GM23338 (cell line): ENCODE results near the gene CCDC70. TPM values are rescaled to one million over a fixed set of nuclear protein-coding genes. Genes with fewer than 3 reads are reported as not detected.

ENCODE experiments used
- ATAC-seq: fragments of 200-7000 bp; cut with Tn5 transposase; 3 replicates; pipeline ENCODE4 v1.9.1; 2020
- DNase-seq: peaks from one replicate; pipeline ENCODE4 v3.0.0-alpha.2; 2015; ENCODE audit warnings: low spot score
- H2AFZ ChIP-seq: fragments of 200-600 bp; sonication (generic); 2 replicates; pipeline ENCODE4 v1.8.0; 2016; ENCODE audit warnings: antibody characterized with exemption, mild to moderate bottlenecking, moderate library complexity
- H3F3A ChIP-seq: fragments of 200-600 bp; sonication (generic); replicated peaks from 2 replicates; pipeline ENCODE4 v1.8.0; 2017; ENCODE audit warnings: antibody characterized with exemption, mixed run types, low read depth
- H3K27ac ChIP-seq: fragments of 200-600 bp; sonication (generic); 2 replicates; pipeline ENCODE4 v1.6.1; 2016; ENCODE audit warnings: low read depth
- H3K27me3 ChIP-seq: fragments of 200-600 bp; sonication (generic); 2 replicates; pipeline ENCODE4 v1.8.0; 2016; ENCODE audit warnings: mild to moderate bottlenecking, mixed run types, moderate library complexity; ENCODE audit not compliant: insufficient read depth
- H3K36me3 ChIP-seq: fragments of 200-600 bp; sonication (generic); 2 replicates; pipeline ENCODE4 v1.8.0; 2016; ENCODE audit warnings: mild to moderate bottlenecking; ENCODE audit not compliant: insufficient read depth
- H3K4me1 ChIP-seq: fragments of 200-600 bp; sonication (generic); 2 replicates; pipeline ENCODE4 v1.8.0; 2016; ENCODE audit warnings: mild to moderate bottlenecking, moderate library complexity; ENCODE audit not compliant: insufficient read depth
- H3K4me2 ChIP-seq: fragments of 200-600 bp; sonication (generic); 2 replicates; pipeline ENCODE4 v1.7.1; 2017; ENCODE audit warnings: mixed run types
- H3K4me3 ChIP-seq: fragments of 200-600 bp; sonication (generic); 2 replicates; pipeline ENCODE4 v1.6.1; 2016; ENCODE audit warnings: mixed run types
- H3K79me2 ChIP-seq: fragments of 200-600 bp; sonication (generic); replicated peaks from 2 replicates; pipeline ENCODE4 v1.8.0; 2017; ENCODE audit warnings: mild to moderate bottlenecking; ENCODE audit not compliant: insufficient read depth
- H3K9me2 ChIP-seq: fragments of 200-600 bp; sonication (generic); 2 replicates; pipeline ENCODE4 v1.8.0; 2017; ENCODE audit not compliant: insufficient read depth
- H4K20me1 ChIP-seq: fragments of 200-600 bp; sonication (generic); replicated peaks from 2 replicates; pipeline ENCODE4 v1.8.0; 2017; ENCODE audit warnings: mild to moderate bottlenecking; ENCODE audit not compliant: insufficient read depth
- H3K27ac Mint-ChIP-seq: 2 replicates; pipeline ENCODE4 v1.8.0; 2020; ENCODE audit warnings: inconsistent platforms, mild to moderate bottlenecking, moderate library complexity, mixed read lengths
- H3K27me3 Mint-ChIP-seq: 3 replicates; pipeline ENCODE4 v1.8.0; 2022; ENCODE audit warnings: low read depth, mild to moderate bottlenecking, moderate library complexity, mixed read lengths, inconsistent platforms; ENCODE audit not compliant: insufficient read depth, poor library complexity
- H3K36me3 Mint-ChIP-seq: 3 replicates; pipeline ENCODE4 v1.8.0; 2021; ENCODE audit warnings: low read depth, mild to moderate bottlenecking, inconsistent platforms, moderate library complexity, mixed read lengths
- H3K4me1 Mint-ChIP-seq: 3 replicates; pipeline ENCODE4 v1.8.0; 2020; ENCODE audit warnings: mild to moderate bottlenecking, inconsistent platforms, mixed read lengths
- H3K4me3 Mint-ChIP-seq: 3 replicates; pipeline ENCODE4 v1.8.0; 2021; ENCODE audit warnings: moderate library complexity, mild to moderate bottlenecking, inconsistent platforms, mixed read lengths
- H3K9me3 Mint-ChIP-seq: 3 replicates; pipeline ENCODE4 v1.8.0; 2020; ENCODE audit warnings: moderate library complexity, mild to moderate bottlenecking, inconsistent platforms, mixed read lengths
- CREB1 ChIP-seq: fragments of 250-450 bp; sonication (Bioruptor Pico); IDR thresholded peaks from 2 replicates; pipeline ENCODE4 v1.5.0; 2020; ENCODE audit warnings: low read depth, mild to moderate bottlenecking, moderate library complexity
- EZH2 ChIP-seq: fragments of 200-600 bp; sonication (generic); IDR thresholded peaks from one replicate; pipeline ENCODE4 v1.8.0; 2017; ENCODE audit warnings: antibody characterized with exemption, mild to moderate bottlenecking, low read depth; ENCODE audit not compliant: unreplicated experiment
- EZH2phosphoT487 ChIP-seq: fragments of 200-600 bp; sonication (generic); IDR thresholded peaks from one replicate; pipeline ENCODE4 v1.8.1; 2018; ENCODE audit warnings: antibody characterized with exemption; ENCODE audit not compliant: unreplicated experiment
- JUNB ChIP-seq: IDR thresholded peaks from one replicate; pipeline ENCODE4 v1.6.1; 2016; ENCODE audit warnings: antibody characterized with exemption; ENCODE audit not compliant: unreplicated experiment
- NANOG ChIP-seq: IDR thresholded peaks from 2 replicates; pipeline ENCODE4 v1.6.1; 2016; ENCODE audit warnings: antibody characterized with exemption, borderline replicate concordance
- POLR2AphosphoS5 ChIP-seq: IDR thresholded peaks from 2 replicates; pipeline ENCODE4 v1.6.1; 2016; ENCODE audit warnings: antibody characterized with exemption, low read depth
- STAT1 ChIP-seq: IDR thresholded peaks from one replicate; pipeline ENCODE4 v1.6.1; 2016; ENCODE audit warnings: antibody characterized with exemption; ENCODE audit not compliant: unreplicated experiment
- ZNF114 ChIP-seq: fragments of 250-450 bp; sonication (Bioruptor Pico); IDR thresholded peaks from 2 replicates; pipeline ENCODE4 v1.5.0; 2020; ENCODE audit warnings: mild to moderate bottlenecking, moderate library complexity
- ZNF331 ChIP-seq: fragments of 250-450 bp; sonication (Bioruptor Pico); IDR thresholded peaks from 2 replicates; pipeline ENCODE4 v1.5.0; 2020; ENCODE audit warnings: low read depth, mild to moderate bottlenecking, moderate library complexity
- polyA plus RNA-seq: library from polyadenylated mRNA; unstranded; fragments of >200 nt; fragmentation: Nextera tagmentation; extraction: Ambion mirVana; gene quantifications from 2 replicates; pipeline ENCODE4 v1.2.1, GENCODE V29; 2016
- total RNA-seq: library from RNA; depleted of rRNA; stranded (reverse); fragments of >200 nt; shearing (Covaris generic); gene quantifications from 2 replicates; pipeline ENCODE4 v1.2.3, GENCODE V29; 2014
- TF ChIP-seq, protein P1 (sequence below): IDR thresholded peaks from 2 replicates; pipeline ENCODE4 v1.6.1; 2016; ENCODE audit warnings: antibody characterized with exemption
- TF ChIP-seq, protein P2 (sequence below), 2 experiments: fragments of 200-600 bp in 1 of 2; sonication (generic) in 1 of 2; conservative IDR thresholded peaks; 2 replicates each; pipeline versions ENCODE4 v1.5.1 to v1.6.1; 2016 to 2017; ENCODE audit warnings: antibody characterized with exemption in 2 of 2, low read depth in 2 of 2, mild to moderate bottlenecking in 2 of 2, moderate library complexity in 1 of 2
- TF ChIP-seq, protein P3 (sequence below): IDR thresholded peaks from one replicate; pipeline ENCODE4 v1.6.1; 2018; ENCODE audit warnings: antibody characterized with exemption; ENCODE audit not compliant: unreplicated experiment

CCDC70 gene
- total and polyA plus RNA-seq, 2 experiments from 2014 or later, result not detected

DNA sequence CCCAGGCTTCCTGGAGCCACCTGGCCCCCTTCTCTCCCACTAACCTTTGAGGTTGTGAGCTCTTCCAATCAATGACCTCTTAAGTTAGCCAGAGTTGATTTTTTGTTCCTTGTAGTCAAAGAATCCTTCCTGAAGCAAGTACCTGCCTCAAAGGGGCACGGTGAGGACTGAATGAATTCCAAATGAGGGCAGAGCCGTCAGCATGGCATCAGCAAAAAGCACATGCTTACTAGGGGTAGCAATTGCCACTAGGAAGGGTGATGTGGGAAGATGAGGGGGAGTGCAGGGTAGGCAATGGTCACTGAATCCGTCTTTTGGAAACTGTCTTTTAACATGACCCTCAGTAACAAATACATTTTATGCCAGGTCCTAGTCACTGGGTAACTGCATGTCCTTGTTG, 42.2 kb upstream of the CCDC70 start (continued):
- TF ChIP-seq ZNF331 (no peak), JUNB (no peak), STAT1 (no peak)
- TF ChIP-seq, protein P1, sequence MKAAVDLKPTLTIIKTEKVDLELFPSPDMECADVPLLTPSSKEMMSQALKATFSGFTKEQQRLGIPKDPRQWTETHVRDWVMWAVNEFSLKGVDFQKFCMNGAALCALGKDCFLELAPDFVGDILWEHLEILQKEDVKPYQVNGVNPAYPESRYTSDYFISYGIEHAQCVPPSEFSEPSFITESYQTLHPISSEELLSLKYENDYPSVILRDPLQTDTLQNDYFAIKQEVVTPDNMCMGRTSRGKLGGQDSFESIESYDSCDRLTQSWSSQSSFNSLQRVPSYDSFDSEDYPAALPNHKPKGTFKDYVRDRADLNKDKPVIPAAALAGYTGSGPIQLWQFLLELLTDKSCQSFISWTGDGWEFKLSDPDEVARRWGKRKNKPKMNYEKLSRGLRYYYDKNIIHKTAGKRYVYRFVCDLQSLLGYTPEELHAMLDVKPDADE, result no peak

DNA sequence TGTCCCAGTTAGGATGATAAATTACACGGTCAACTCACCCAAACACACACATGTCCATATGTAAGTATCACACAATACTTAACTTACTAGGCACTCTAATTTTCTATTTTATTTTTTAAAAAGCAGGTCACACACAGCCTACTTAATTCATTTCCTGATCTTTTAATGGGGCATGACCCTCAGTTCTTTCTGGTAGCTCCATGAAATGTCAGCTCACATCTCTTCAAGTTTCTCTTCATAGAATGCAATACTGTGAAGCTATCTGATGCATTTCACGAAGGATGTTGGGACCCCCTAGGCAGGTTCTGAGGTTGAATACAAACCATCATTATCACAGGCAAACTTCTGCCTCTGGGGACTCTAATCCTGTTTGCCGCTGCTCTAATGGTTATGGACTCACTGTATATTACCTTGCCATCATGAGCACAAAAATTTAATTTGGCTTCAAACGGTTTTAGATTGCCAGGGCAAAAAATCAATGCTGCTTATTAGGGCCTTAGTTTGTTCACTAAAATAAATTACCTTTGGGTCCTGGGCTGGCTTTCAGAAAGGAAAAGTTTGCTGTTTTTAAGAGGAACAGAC, 41.7 kb upstream of the CCDC70 start:
- TF ChIP-seq JUNB (no peak), ZNF114 (CRISPR knock-in tag) (no peak), EZH2phosphoT487 (no peak), CREB1 (CRISPR knock-in tag) (no peak)
- TF ChIP-seq, protein P2, sequence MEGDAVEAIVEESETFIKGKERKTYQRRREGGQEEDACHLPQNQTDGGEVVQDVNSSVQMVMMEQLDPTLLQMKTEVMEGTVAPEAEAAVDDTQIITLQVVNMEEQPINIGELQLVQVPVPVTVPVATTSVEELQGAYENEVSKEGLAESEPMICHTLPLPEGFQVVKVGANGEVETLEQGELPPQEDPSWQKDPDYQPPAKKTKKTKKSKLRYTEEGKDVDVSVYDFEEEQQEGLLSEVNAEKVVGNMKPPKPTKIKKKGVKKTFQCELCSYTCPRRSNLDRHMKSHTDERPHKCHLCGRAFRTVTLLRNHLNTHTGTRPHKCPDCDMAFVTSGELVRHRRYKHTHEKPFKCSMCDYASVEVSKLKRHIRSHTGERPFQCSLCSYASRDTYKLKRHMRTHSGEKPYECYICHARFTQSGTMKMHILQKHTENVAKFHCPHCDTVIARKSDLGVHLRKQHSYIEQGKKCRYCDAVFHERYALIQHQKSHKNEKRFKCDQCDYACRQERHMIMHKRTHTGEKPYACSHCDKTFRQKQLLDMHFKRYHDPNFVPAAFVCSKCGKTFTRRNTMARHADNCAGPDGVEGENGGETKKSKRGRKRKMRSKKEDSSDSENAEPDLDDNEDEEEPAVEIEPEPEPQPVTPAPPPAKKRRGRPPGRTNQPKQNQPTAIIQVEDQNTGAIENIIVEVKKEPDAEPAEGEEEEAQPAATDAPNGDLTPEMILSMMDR (conservative IDR thresholded peaks at IDR 0.05; ENCODE audit: low read depth in 2 of 2), result no peak
- H3K27ac Mint-ChIP-seq, result no peak overlapping the region
- ATAC-seq (no peak), DNase-seq (no peak)
- H3K4me1 ChIP-seq, result peaks cover 31% of the 10 kb centered on the region
- H3K36me3 ChIP-seq, result no peaks in the 10 kb centered on the region
- no peak overlapping the region for H2AFZ ChIP-seq
- H3K9me3 Mint-ChIP-seq, result no peaks in the 10 kb centered on the region
- H3K4me1 Mint-ChIP-seq, result peaks cover 45% of the 10 kb centered on the region
- no peaks in the 10 kb centered on the region for H3K27me3 Mint-ChIP-seq
- no peaks in the 10 kb centered on the region for H3F3A ChIP-seq
- no peak overlapping the region for H3K4me3 ChIP-seq
- no peaks in the 10 kb centered on the region for H3K9me2 ChIP-seq
- H4K20me1 ChIP-seq, result no peaks in the 10 kb centered on the region
- no peaks in the 10 kb centered on the region for H3K27me3 ChIP-seq
- no peaks in the 10 kb centered on the region for H3K79me2 ChIP-seq
- no peaks in the 10 kb centered on the region for H3K36me3 Mint-ChIP-seq
- H3K27ac ChIP-seq, result no peak overlapping the region
- H3K4me2 ChIP-seq, result no peak overlapping the region
- no peak overlapping the region; the same call in 2 of the 3 replicates for H3K4me3 Mint-ChIP-seq

DNA sequence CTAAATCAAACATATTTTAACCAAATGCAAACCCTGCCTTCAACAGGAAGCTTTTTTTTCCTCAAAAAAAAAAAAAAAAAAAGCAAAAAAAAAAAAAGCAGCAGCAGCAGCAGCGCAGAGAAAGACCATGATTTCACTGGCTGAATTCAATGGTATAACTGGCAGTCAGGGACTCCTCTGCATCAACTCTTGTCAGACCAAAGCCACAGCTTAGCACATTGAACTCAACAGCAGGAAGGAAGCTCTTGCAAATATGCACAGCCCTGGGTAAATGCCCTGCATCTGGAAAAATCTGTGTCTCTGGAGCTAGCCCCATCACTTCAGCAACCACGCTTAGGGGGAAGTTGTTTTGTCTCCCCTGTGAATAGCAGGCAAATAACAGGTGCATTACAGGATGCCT, 40.2 kb upstream of the CCDC70 start:
- no peaks in the 10 kb centered on the region for H4K20me1 ChIP-seq
- H3K27ac Mint-ChIP-seq, result no peak overlapping the region
- ATAC-seq (no peak), DNase-seq (no peak)
- H3K9me3 Mint-ChIP-seq, result no peaks in the 10 kb centered on the region
- no peak overlapping the region for H3K4me2 ChIP-seq
- H3K4me3 ChIP-seq, result no peak overlapping the region
- H3K4me1 Mint-ChIP-seq, result peaks cover 39% of the 10 kb centered on the region
- H3K27me3 ChIP-seq, result no peaks in the 10 kb centered on the region
- no peak overlapping the region for H2AFZ ChIP-seq
- no peaks in the 10 kb centered on the region for H3K27me3 Mint-ChIP-seq
- H3K79me2 ChIP-seq, result no peaks in the 10 kb centered on the region
- H3K36me3 ChIP-seq, result no peaks in the 10 kb centered on the region
- H3K4me1 ChIP-seq, result peaks cover 18% of the 10 kb centered on the region
- H3K27ac ChIP-seq, result no peak overlapping the region
- H3K9me2 ChIP-seq, result no peaks in the 10 kb centered on the region
- no peaks in the 10 kb centered on the region for H3F3A ChIP-seq
- no peaks in the 10 kb centered on the region for H3K36me3 Mint-ChIP-seq
- H3K4me3 Mint-ChIP-seq, result no peak overlapping the region
- TF ChIP-seq STAT1 (no peak), POLR2AphosphoS5 (no peak), EZH2phosphoT487 (no peak), ZNF114 (CRISPR knock-in tag) (no peak), JUNB (no peak), EZH2 (no peak), CREB1 (CRISPR knock-in tag) (no peak), NANOG (no peak), ZNF331 (no peak)
- TF ChIP-seq, protein P1, result no peak
- TF ChIP-seq, protein P3, sequence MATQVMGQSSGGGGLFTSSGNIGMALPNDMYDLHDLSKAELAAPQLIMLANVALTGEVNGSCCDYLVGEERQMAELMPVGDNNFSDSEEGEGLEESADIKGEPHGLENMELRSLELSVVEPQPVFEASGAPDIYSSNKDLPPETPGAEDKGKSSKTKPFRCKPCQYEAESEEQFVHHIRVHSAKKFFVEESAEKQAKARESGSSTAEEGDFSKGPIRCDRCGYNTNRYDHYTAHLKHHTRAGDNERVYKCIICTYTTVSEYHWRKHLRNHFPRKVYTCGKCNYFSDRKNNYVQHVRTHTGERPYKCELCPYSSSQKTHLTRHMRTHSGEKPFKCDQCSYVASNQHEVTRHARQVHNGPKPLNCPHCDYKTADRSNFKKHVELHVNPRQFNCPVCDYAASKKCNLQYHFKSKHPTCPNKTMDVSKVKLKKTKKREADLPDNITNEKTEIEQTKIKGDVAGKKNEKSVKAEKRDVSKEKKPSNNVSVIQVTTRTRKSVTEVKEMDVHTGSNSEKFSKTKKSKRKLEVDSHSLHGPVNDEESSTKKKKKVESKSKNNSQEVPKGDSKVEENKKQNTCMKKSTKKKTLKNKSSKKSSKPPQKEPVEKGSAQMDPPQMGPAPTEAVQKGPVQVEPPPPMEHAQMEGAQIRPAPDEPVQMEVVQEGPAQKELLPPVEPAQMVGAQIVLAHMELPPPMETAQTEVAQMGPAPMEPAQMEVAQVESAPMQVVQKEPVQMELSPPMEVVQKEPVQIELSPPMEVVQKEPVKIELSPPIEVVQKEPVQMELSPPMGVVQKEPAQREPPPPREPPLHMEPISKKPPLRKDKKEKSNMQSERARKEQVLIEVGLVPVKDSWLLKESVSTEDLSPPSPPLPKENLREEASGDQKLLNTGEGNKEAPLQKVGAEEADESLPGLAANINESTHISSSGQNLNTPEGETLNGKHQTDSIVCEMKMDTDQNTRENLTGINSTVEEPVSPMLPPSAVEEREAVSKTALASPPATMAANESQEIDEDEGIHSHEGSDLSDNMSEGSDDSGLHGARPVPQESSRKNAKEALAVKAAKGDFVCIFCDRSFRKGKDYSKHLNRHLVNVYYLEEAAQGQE, result no peak
- TF ChIP-seq, protein P2 (conservative IDR thresholded peaks at IDR 0.05; ENCODE audit: low read depth in 2 of 2), result no peak
